CD4-positive, alpha-beta T cell treated with Interleukin-15 for 4 hours (primary cell): ENCODE data around the gene THOC1.

ENCODE experiments used
- DNase-seq: peaks from one replicate; pipeline ENCODE4 v3.0.0-alpha.2; 2020; ENCODE audit warnings: low spot score

The THOC1 gene

GRCh38 chr18:213966-214365 is 53.9 kb downstream of the THOC1 start:
- DNase-seq: no peak

GRCh38 chr18:213505-213904 is 54.3 kb downstream of the THOC1 start:
- no peak for DNase-seq

GRCh38 chr18:212780-213179 is 55.1 kb downstream of the THOC1 start:
- no peak for DNase-seq

- DNase-seq: no peak
These were observed 56.3 kb downstream of the THOC1 start for GRCh38 chr18:211582-211981.

- no peak for DNase-seq
These were observed 57.1 kb downstream of the THOC1 start for GRCh38 chr18:210733-211132.

GRCh38 chr18:210075-210474 is 57.8 kb downstream of the THOC1 start:
- no peak for DNase-seq

- DNase-seq: no peak
These were observed 68.1 kb downstream of the THOC1 start for GRCh38 chr18:199768-200167.

GRCh38 chr18:199214-199613 is 68.6 kb downstream of the THOC1 start:
- DNase-seq: no peak

GRCh38 chr18:195651-196050 is 72.2 kb downstream of the THOC1 start:
- DNase-seq: no peak

GRCh38 chr18:192801-193200 is 75.0 kb downstream of the THOC1 start:
- DNase-seq: no peak

GRCh38 chr18:191725-192124 is 76.1 kb downstream of the THOC1 start:
- DNase-seq: no peak

GRCh38 chr18:189254-189653 is 78.6 kb downstream of the THOC1 start:
- DNase-seq: no peak

- no peak for DNase-seq
These were observed 84.1 kb downstream of the THOC1 start for GRCh38 chr18:183769-184168.

GRCh38 chr18:181711-182110 is 86.1 kb downstream of the THOC1 start:
- no peak for DNase-seq

- DNase-seq: no peak
These were observed 88.3 kb downstream of the THOC1 start for GRCh38 chr18:179499-179898.

GRCh38 chr18:172361-172760 is 95.5 kb downstream of the THOC1 start:
- no peak for DNase-seq
